Thymus (tissue), 11 donors: Measurements from ENCODE around the gene CNR1. TPM values are rescaled to one million over a fixed set of nuclear protein-coding genes. Genes with fewer than 3 reads are reported as not detected.

ENCODE experiments used
- DNase-seq, 9 donors: peaks; one replicate each; pipeline ENCODE4 v3.0.0-alpha.2; 2013; ENCODE audit warnings: low spot score in 9 of 9, low read depth in 6 of 9, missing footprints in 1 of 9
- H3K27ac ChIP-seq, 2 donors: one replicate each; pipeline ENCODE4 v1.5.1; 2013; ENCODE audit warnings: control low read depth in 1 of 2, low read depth in 1 of 2, low read length in 1 of 2, mild to moderate bottlenecking in 1 of 2, moderate library complexity in 1 of 2
- H3K27me3 ChIP-seq, 2 donors: one replicate each; pipeline ENCODE4 v1.5.1; 2013; ENCODE audit warnings: low read length in 1 of 2; ENCODE audit not compliant: control insufficient read depth in 2 of 2, insufficient read depth in 1 of 2
- H3K36me3 ChIP-seq, 2 donors: one replicate each; pipeline ENCODE4 v1.5.1; 2013; ENCODE audit warnings: low read length in 1 of 2, mild to moderate bottlenecking in 1 of 2, moderate library complexity in 1 of 2; ENCODE audit not compliant: control insufficient read depth in 2 of 2, insufficient read depth in 2 of 2
- H3K4me1 ChIP-seq, 2 donors: one replicate each; pipeline ENCODE4 v1.5.1; 2013; ENCODE audit warnings: low read length in 2 of 2; ENCODE audit not compliant: control insufficient read depth in 2 of 2, insufficient read depth in 2 of 2
- H3K4me3 ChIP-seq, 2 donors: one replicate each; pipeline ENCODE4 v1.5.1; 2013; ENCODE audit warnings: low read length in 2 of 2, control low read depth in 1 of 2, mild to moderate bottlenecking in 1 of 2
- H3K9me3 ChIP-seq, 2 donors: one replicate each; pipeline ENCODE4 v1.5.1; 2013; ENCODE audit warnings: low read length in 1 of 2, mild to moderate bottlenecking in 1 of 2; ENCODE audit not compliant: control insufficient read depth in 2 of 2, insufficient read depth in 1 of 2
- WGBS: extraction: QIAGEN DNeasy Blood & Tissue Kit; methylation state at CpG from one replicate; pipeline ENCODE4 v1.1.7; 2013; 5-methylcytosine and 5-hydroxymethylcytosine counted together
- polyA plus RNA-seq: library from polyadenylated mRNA; stranded (reverse); fragments of 200-250 nt; gene quantifications from one replicate; pipeline ENCODE4 v1.2.3, GENCODE V29; 2013
- total RNA-seq: library from RNA; stranded (reverse); fragments of 120-200 nt; gene quantifications from one replicate; pipeline ENCODE4 v1.2.4, GENCODE V29; 2013
- donor health status: healthy.

Gene CNR1
- total and polyA plus RNA-seq, 2 donors, result 0.90 to 2.6 TPM

GRCh38 chr6:88157106-88157505 is 9.0 kb downstream of the CNR1 start:
- no peaks in the 10 kb centered on the region for H3K4me1 ChIP-seq
- no peak overlapping the region for H3K27ac ChIP-seq
- 91% methylated on average over 4 of the region's 4 CpGs for WGBS
- H3K36me3 ChIP-seq, result no peaks in the 10 kb centered on the region
- H3K27me3 ChIP-seq, result no peaks in the 10 kb centered on the region
- no peaks in the 10 kb centered on the region for H3K9me3 ChIP-seq
- DNase-seq, result no peak
- H3K4me3 ChIP-seq, result no peak overlapping the region

DNA sequence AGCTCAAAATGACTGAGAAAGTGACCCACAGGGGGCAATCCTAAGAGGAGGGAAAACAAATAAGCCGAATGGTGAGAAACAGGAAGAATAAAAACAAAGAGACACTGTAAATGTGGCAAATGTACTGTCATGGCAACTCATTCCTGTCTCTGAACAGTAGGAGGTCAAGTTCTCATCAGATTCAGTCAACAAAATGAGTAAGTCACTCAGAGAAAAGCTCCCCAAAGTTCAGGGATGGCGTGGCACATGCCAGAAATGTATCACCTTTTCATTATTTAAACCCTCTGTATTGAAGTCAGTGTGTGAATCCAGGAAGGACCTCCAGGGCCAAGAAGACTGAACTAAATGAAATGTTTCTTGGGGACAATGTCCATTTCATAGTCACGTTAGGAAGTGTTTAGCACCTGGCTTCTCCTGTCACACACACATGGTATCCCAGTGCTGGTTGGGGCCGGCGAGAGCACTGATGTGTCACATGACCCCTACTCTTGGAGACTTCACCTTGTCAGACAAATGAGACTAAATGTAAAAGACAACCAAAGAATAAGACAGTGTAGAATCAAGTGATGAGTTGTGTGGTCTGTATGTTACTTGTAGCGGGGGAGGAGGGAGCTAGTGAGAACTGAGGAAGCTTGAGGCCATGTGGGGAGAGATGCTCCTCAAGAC is 20.7 kb downstream of the CNR1 start:
- H3K9me3 ChIP-seq, result no peaks in the 10 kb centered on the region
- H3K27me3 ChIP-seq, result no peaks in the 10 kb centered on the region
- DNase-seq, result no peak
- no peaks in the 10 kb centered on the region for H3K4me1 ChIP-seq
- H3K4me3 ChIP-seq, result no peak overlapping the region
- 92% methylated on average over 6 of the region's 6 CpGs for WGBS
- H3K36me3 ChIP-seq, result no peaks in the 10 kb centered on the region
- no peak overlapping the region for H3K27ac ChIP-seq

GRCh38 chr6:88144637-88145297 is 21.4 kb downstream of the CNR1 start:
- H3K4me1 ChIP-seq, result no peaks in the 10 kb centered on the region
- H3K4me3 ChIP-seq, result no peak overlapping the region
- no peaks in the 10 kb centered on the region for H3K36me3 ChIP-seq
- 97% methylated on average over 20 of the region's 20 CpGs for WGBS
- H3K27ac ChIP-seq, result no peak overlapping the region
- H3K27me3 ChIP-seq, result no peaks in the 10 kb centered on the region
- no peak for DNase-seq
- H3K9me3 ChIP-seq, result no peaks in the 10 kb centered on the region

DNA sequence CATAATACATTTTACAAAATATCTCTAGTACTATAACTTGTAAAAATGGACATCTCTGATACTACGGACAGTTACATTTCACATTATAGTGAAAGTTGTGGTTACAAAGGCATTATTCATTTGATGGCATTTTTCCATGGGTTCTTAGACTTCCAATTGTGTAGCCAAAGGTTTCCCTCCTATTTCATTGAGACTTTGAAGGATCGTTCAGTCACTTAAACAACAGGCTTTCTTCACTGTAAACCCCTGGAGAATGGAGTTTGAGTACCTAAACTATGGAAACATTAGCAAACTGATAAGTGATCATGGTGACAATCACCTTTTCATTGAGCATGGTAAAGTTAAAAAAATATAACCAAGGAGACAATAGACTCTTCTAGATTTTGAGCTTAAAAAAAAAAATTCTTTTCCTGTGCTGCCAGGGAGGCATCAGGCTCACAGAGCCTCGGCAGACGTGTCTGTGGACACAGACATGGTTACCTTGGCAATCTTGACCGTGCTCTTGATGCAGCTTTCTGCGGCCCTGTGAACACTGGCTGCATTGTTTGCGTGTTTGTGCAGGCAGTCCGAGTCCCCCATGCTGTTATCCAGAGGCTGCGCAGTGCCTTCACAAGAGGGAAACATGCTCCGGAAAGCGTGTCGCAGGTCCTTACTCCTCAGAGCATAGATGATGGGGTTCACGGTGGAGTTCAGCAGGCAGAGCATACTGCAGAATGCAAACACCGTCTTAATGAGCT is 22.6 kb downstream of the CNR1 start:
- no peak for DNase-seq
- Histone ChIP-seq H3K36me3 (no peaks in the 10 kb centered on the region), H3K4me1 (no peaks in the 10 kb centered on the region), H3K27ac (no peak overlapping the region), H3K4me3 (no peak overlapping the region), H3K27me3 (no peaks in the 10 kb centered on the region), H3K9me3 (no peaks in the 10 kb centered on the region)
- WGBS, result 93% methylated on average over 14 of the region's 14 CpGs

DNA sequence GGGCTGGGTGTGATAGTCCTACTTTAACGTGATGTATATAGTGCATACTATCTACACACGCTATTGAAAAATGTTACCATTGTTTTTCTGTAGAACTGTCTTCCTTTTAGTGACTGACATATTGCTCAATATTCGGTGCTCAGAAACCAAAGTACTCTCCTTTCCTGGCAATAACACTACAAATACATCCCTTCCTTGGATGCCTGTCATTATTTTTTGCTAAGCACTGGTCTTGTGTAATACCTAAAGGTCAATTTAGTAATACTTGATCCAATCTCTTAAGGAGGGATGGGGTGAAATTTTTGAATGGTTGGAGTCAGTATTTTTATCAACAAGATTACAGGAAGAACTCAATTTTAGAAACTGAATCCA is 23.9 kb downstream of the CNR1 start:
- Histone ChIP-seq H3K4me3 (no peak overlapping the region), H3K4me1 (no peaks in the 10 kb centered on the region), H3K27me3 (no peaks in the 10 kb centered on the region), H3K27ac (no peak overlapping the region), H3K36me3 (no peaks in the 10 kb centered on the region), H3K9me3 (no peaks in the 10 kb centered on the region)
- WGBS, result 90% methylated on average over 3 of the region's 3 CpGs
- DNase-seq, result no peak

DNA sequence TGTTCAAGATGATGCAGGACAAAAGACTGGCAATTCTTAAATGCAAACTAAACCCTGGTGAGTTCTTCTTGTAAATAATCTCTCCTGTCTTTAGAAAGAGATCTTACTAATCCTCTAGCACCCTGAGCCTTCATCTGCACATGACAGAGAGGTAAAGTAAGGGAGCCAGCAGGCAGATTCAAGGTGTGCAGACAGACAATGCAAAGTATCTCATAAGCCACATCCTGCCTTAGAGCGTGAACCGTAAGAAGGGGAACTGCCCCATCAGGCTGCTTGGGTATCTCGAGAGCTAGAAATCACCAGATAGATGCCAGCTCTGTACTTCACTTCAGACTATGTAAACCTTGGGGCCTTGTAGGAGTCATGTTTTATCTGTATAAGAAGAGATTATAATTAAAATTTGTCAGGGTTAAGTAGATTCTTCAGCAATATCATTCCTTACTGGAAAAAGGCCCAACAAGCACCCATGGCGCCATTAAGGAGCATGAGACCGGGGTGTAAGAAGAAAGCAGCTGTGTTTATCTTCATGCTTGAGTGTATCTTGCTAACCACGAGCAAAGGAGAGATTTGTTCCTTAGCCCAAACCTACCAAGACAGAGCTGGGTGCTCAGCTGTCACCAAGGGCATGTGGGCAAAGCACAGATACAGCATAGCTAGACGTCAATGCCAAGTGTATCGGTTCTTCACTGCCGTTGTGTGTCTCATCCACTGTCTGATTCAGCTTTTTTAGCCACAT is 24.4 kb downstream of the CNR1 start:
- H3K27me3 ChIP-seq, result no peaks in the 10 kb centered on the region
- no peak overlapping the region for H3K4me3 ChIP-seq
- no peaks in the 10 kb centered on the region for H3K4me1 ChIP-seq
- no peak for DNase-seq
- H3K36me3 ChIP-seq, result no peaks in the 10 kb centered on the region
- WGBS, result 89% methylated on average over 9 of the region's 9 CpGs
- H3K27ac ChIP-seq, result no peak overlapping the region
- no peaks in the 10 kb centered on the region for H3K9me3 ChIP-seq

DNA sequence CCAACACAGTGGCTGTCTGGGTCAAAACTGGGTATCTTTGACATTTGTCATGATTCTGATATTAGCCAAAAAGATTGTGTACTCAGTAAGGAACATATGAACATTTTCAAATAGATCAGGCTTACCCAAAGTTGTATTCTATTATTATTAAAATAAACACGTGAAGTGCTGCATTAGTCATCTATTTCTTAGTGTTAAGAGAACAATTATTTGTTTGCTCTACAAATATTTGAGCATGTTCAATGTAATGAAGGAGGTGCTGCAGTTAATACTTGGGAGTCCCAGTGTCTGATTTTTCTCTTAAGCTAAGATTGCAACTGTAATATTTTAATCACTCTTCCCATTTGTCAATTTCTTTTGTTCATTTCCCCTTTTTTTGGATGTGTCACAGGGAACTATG is 28.2 kb downstream of the CNR1 start:
- Histone ChIP-seq H3K4me3 (no peak overlapping the region), H3K27ac (no peak overlapping the region), H3K27me3 (no peaks in the 10 kb centered on the region), H3K36me3 (no peaks in the 10 kb centered on the region), H3K4me1 (no peaks in the 10 kb centered on the region), H3K9me3 (no peaks in the 10 kb centered on the region)
- WGBS, result 90% methylated on average over 1 of the region's 1 CpG
- DNase-seq, result no peak

GRCh38 chr6:88135578-88136114 is 30.5 kb downstream of the CNR1 start:
- H3K9me3 ChIP-seq, result no peaks in the 10 kb centered on the region
- no peaks in the 10 kb centered on the region for H3K36me3 ChIP-seq
- H3K4me3 ChIP-seq, result no peak overlapping the region
- DNase-seq, result no peak
- WGBS, result 83% methylated on average over 5 of the region's 5 CpGs
- H3K4me1 ChIP-seq, result no peaks in the 10 kb centered on the region
- no peaks in the 10 kb centered on the region for H3K27me3 ChIP-seq
- no peak overlapping the region for H3K27ac ChIP-seq

- 82% methylated on average over 4 of the region's 4 CpGs for WGBS
- Histone ChIP-seq H3K9me3 (no peaks in the 10 kb centered on the region), H3K4me3 (no peak overlapping the region), H3K4me1 (no peaks in the 10 kb centered on the region), H3K36me3 (no peaks in the 10 kb centered on the region), H3K27ac (no peak overlapping the region), H3K27me3 (no peaks in the 10 kb centered on the region)
- no peak for DNase-seq
Observed at GRCh38 chr6:88134575-88134974, 31.6 kb downstream of the CNR1 start.
